HG03095 (cell line): Measurements from ENCODE around the gene PPP2R2C.

ENCODE experiments used
- ATAC-seq: cut with Tn5 transposase; IDR thresholded peaks from one replicate; pipeline ENCODE4 v1.9.1; 2021; ENCODE audit warnings: moderate library complexity; ENCODE audit not compliant: unreplicated experiment

Gene PPP2R2C

GRCh38 chr4:6472387-6473263, at the start of gene PPP2R2C:
PPP2R2C (minus strand) TSS chr4:6472614; CDS start chr4:6472229, 385 bp downstream.
- no peak for ATAC-seq

GRCh38 chr4:6520978-6521377, 48.6 kb upstream of the PPP2R2C start:
- ATAC-seq = no peak

GRCh38 chr4:6520051-6520636, 47.7 kb upstream of the PPP2R2C start:
- no peak for ATAC-seq

GRCh38 chr4:6517171-6517570, 44.8 kb upstream of the PPP2R2C start:
- no peak for ATAC-seq

- ATAC-seq = no peak
Measured at GRCh38 chr4:6516762-6517161, 44.3 kb upstream of the PPP2R2C start.

- ATAC-seq = no peak
Measured at GRCh38 chr4:6516281-6516680, 43.9 kb upstream of the PPP2R2C start.

- ATAC-seq = no peak
Measured at GRCh38 chr4:6513678-6514077, 41.3 kb upstream of the PPP2R2C start.

GRCh38 chr4:6509587-6509986, 37.2 kb upstream of the PPP2R2C start:
- ATAC-seq = no peak

GRCh38 chr4:6507345-6507744, 34.9 kb upstream of the PPP2R2C start:
- no peak for ATAC-seq

- ATAC-seq = no peak
Measured at GRCh38 chr4:6506616-6507140, 34.3 kb upstream of the PPP2R2C start.

GRCh38 chr4:6504900-6505496, 32.6 kb upstream of the PPP2R2C start:
- no peak for ATAC-seq

- no peak for ATAC-seq
Measured at GRCh38 chr4:6502747-6503465, 30.5 kb upstream of the PPP2R2C start.

- no peak for ATAC-seq
Measured at GRCh38 chr4:6502147-6502546, 29.7 kb upstream of the PPP2R2C start.

GRCh38 chr4:6501171-6501570, 28.8 kb upstream of the PPP2R2C start:
- ATAC-seq = no peak

- ATAC-seq = no peak
Measured at GRCh38 chr4:6500481-6501140, 28.2 kb upstream of the PPP2R2C start.

GRCh38 chr4:6499238-6499600, 26.8 kb upstream of the PPP2R2C start:
- ATAC-seq = no peak

GRCh38 chr4:6498511-6499237, 26.3 kb upstream of the PPP2R2C start:
- no peak for ATAC-seq

- ATAC-seq = no peak
Measured at GRCh38 chr4:6497796-6498195, 25.4 kb upstream of the PPP2R2C start.

GRCh38 chr4:6495736-6496135, 23.3 kb upstream of the PPP2R2C start:
- no peak for ATAC-seq

- ATAC-seq = no peak
Measured at GRCh38 chr4:6495296-6495590, 22.8 kb upstream of the PPP2R2C start.
